Natural killer cell treated with Interleukin-12 subunit alpha and Interleukin-12 subunit beta and Interleukin-15 and Interleukin-18, amount 100 ng/mL, for 72 hours (primary cell): ENCODE data around the gene CCDC85B. TPM values are rescaled to one million over a fixed set of nuclear protein-coding genes. Genes with fewer than 3 reads are reported as not detected.
A peak's percentile ranks its signal among the peaks of the same experiment; 100 is the strongest.

ENCODE experiments used
- ATAC-seq, 2 donors: fragments of 150-1000 bp; cut with Tn5 transposase in 1 of 2; sonication (Bioruptor Pico), chemical (Tn5 transposase) in 1 of 2; 2 replicates each; pipeline ENCODE4 v1.10.0; 2021
- DNase-seq: peaks from one replicate; pipeline ENCODE4 v3.0.0; 2022; ENCODE audit warnings: low spot score
- H3K27ac Mint-ChIP-seq, 2 donors: 1 replicate in 1 of 2; 2 replicates in 1 of 2; pipeline ENCODE4 v1.8.0; 2022; ENCODE audit warnings: mixed read lengths in 2 of 2, mild to moderate bottlenecking in 1 of 2, moderate library complexity in 1 of 2
- H3K27me3 Mint-ChIP-seq, 2 donors: 1 replicate in 1 of 2; 2 replicates in 1 of 2; pipeline ENCODE4 v1.8.0; 2022; ENCODE audit warnings: mixed read lengths in 2 of 2
- H3K36me3 Mint-ChIP-seq: one replicate; pipeline ENCODE4 v1.8.0; 2022; ENCODE audit warnings: mixed read lengths
- H3K4me1 Mint-ChIP-seq, 2 donors: 1 replicate in 1 of 2; 2 replicates in 1 of 2; pipeline ENCODE4 v1.8.0; 2022; ENCODE audit warnings: low read depth in 2 of 2, mixed read lengths in 2 of 2, mild to moderate bottlenecking in 1 of 2
- H3K4me3 Mint-ChIP-seq: one replicate; pipeline ENCODE4 v1.8.0; 2022; ENCODE audit warnings: mixed read lengths
- H3K9me3 Mint-ChIP-seq: 2 replicates; pipeline ENCODE4 v1.8.0; 2022; ENCODE audit warnings: mixed read lengths
- total RNA-seq, 2 donors: library from RNA; stranded (reverse); gene quantifications; one replicate each; pipeline ENCODE4 v1.2.3, GENCODE V29; 2022

CCDC85B gene
- total RNA-seq, 2 donors from 2014 or later = 44.6 to 89.8 TPM

DNA sequence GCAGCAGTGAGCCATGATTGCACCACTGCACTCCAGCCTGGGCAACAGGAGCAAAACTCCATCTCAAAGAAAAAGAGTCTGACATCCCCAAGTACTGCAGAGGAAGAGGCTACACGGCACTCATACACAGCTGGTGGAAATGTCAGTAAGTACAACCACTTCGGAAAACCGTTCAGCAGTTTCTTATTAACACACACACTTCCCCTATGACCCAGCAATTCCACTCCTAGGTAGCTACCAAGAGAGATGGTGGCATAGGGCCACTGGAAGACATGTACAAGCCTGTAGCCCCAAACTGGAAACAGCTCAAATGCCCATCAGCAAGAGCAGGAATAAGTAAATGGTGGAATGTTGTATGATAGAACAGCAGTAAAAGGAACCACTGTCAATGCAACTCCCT, 32.1 kb downstream of the CCDC85B start:
- Mint-ChIP-seq H3K36me3 (no peaks in the 10 kb centered on the region), H3K4me1 (peaks cover 8 to 15% of the 10 kb centered on the region in 2 donors), H3K27ac (peak overlapping the region in 1 of 2 donors; percentile 29), H3K27me3 (no peaks in the 10 kb centered on the region), H3K9me3 (peaks cover 3% of the 10 kb centered on the region), H3K4me3 (no peak overlapping the region)
- DNase-seq = no peak
- ATAC-seq = no peak

DNA sequence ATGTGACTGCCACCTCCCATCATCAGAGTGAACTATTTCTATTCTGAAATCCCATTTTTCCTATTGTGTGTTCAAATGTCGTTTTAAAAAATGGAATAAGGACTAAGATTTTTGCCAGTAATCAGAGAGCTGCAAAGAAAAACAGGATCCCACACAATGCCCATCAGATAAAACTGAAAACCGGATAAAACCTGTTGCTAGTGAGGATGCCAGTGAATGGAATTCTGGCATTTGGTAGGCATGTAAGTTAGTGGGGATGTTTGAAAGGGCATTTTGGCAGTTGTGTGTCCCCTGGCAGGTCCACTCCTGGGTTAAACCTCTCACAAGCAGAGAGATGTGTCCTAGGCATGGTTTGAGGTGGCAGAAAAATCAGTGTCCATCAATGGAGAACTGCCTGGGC, 34.9 kb downstream of the CCDC85B start:
- Mint-ChIP-seq H3K4me1 (peaks cover 24 to 32% of the 10 kb centered on the region in 2 donors), H3K36me3 (no peaks in the 10 kb centered on the region), H3K27ac (no peak overlapping the region), H3K9me3 (peaks cover 3% of the 10 kb centered on the region), H3K4me3 (no peak overlapping the region), H3K27me3 (no peaks in the 10 kb centered on the region)
- no peak for DNase-seq
- no peak for ATAC-seq

DNA sequence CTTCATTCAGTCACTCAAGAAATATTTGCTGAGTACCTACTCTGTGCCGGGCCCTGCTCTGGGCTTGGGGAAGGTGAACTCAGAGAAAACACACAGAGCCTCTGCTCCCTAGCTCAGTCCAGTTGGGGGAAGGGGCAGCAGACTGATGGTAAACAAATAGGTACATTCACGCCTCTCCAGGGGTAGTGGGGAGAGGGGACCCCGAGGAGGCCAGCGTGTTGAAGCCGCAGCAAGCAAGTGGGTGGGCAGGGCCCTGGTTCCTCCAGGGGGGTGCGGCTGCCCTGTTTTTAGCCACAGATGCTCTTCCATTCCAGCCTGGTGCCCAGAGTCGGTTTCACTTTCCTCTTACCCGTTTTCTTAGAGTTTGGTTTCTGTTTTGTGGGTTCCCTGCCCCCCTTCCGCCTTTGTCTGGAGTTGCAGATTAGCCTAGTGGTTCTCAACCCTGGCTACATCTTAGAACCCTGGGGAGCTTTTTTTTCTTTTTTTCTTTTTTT, 37.5 kb downstream of the CCDC85B start:
- DNase-seq (peak; percentile 83), ATAC-seq (peak; percentile 91 to 95)
- peaks cover 31% of the 10 kb centered on the region in 2 donors for H3K4me1 Mint-ChIP-seq
- peak overlapping the region; percentile 83 to 97 for H3K27ac Mint-ChIP-seq
- H3K9me3 Mint-ChIP-seq = peaks cover 3% of the 10 kb centered on the region
- H3K4me3 Mint-ChIP-seq = peak overlapping the region; percentile 81
- no peaks in the 10 kb centered on the region for H3K27me3 Mint-ChIP-seq
- no peaks in the 10 kb centered on the region for H3K36me3 Mint-ChIP-seq

DNA sequence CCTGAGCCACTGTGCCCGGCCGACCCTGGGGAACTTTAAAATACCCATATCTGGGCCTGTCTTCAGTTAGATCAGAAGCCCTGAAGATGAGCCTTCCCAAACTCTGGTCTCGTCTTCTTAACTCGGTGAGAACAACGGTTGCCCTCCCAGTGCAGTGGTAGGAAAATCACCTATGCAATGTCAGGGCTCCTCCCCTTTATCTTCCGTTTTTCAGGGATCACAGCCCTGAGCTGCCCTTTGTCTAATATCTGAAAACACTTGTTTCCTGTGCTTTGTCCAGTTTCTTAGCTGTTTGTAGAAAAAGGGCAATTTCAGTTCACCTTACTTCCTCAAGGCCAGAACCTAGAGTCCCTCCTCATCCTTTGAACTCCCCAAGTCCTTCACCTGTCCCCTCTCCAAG, 38.2 kb downstream of the CCDC85B start:
- DNase-seq (peak; percentile 53), ATAC-seq (no peak)
- Mint-ChIP-seq H3K27me3 (no peaks in the 10 kb centered on the region), H3K4me3 (peak overlapping the region; percentile 81), H3K9me3 (peaks cover 3% of the 10 kb centered on the region), H3K27ac (peak overlapping the region; percentile 83 to 97), H3K36me3 (no peaks in the 10 kb centered on the region), H3K4me1 (peaks cover 31% of the 10 kb centered on the region in 2 donors)

DNA sequence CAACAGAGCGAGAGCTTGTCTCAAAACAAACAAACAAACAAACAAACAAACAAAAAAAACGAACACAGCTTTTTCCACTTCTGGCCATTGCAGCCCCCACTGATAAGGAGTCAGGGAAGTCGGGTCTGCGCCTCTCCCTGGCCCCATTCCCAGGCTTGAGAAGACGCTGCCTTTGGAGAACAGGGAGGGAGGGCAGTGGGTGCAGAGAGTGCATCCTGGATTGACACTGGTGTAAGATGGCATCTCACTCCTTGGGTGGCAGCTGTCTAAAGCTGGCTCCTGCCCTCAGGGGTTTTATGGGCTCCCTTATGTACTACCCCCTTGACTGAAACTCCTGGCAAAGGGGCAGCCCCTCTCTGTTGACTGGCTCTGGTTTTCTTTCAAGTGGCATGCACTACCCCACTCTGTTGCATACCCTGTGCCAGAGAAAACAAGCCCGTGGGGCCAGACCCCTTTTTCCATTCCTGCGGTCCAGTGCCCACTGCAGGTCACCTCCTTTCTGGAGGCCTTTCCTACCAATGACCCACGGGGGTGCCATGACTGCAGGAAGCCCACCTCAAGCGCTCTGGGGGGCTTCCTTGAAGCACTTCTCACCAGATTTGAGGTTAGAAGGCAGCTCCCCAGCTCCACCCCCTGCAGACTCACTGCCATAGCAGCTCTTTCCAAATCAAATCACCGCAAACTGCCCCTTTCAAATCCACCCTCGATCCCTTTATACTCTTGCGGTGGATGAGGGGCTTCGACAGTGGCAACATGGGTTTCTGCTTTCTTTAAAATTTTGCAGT, 41.5 kb downstream of the CCDC85B start:
- ATAC-seq (no peak), DNase-seq (peak; percentile 16)
- Mint-ChIP-seq H3K4me3 (no peak overlapping the region), H3K4me1 (peaks cover 29% of the 10 kb centered on the region in 2 donors), H3K36me3 (no peaks in the 10 kb centered on the region), H3K27me3 (no peaks in the 10 kb centered on the region), H3K27ac (peak overlapping the region in 1 of 2 donors; percentile 21), H3K9me3 (peaks cover 2% of the 10 kb centered on the region)

DNA sequence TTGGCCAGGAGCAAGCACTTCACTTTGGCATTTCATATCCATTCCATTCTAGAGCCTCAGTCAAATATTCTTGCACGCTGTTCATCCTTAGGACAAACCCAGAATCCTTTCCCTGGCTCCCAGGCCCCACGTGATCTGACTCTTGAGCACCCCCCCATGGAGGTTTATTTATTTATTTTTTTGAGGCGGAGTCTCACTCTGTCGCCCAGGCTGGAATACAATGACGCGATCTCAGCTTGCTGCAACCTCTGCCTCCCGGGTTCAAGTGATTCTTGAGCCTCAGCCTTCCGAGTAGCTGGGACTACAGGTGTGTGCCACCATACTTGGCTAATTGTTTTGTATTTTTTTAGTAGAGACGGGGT, 42.1 kb downstream of the CCDC85B start:
- Mint-ChIP-seq H3K27me3 (no peaks in the 10 kb centered on the region), H3K4me3 (no peak overlapping the region), H3K4me1 (peaks cover 23% of the 10 kb centered on the region in 2 donors), H3K27ac (no peak overlapping the region), H3K36me3 (no peaks in the 10 kb centered on the region), H3K9me3 (no peaks in the 10 kb centered on the region)
- ATAC-seq (no peak), DNase-seq (no peak)

DNA sequence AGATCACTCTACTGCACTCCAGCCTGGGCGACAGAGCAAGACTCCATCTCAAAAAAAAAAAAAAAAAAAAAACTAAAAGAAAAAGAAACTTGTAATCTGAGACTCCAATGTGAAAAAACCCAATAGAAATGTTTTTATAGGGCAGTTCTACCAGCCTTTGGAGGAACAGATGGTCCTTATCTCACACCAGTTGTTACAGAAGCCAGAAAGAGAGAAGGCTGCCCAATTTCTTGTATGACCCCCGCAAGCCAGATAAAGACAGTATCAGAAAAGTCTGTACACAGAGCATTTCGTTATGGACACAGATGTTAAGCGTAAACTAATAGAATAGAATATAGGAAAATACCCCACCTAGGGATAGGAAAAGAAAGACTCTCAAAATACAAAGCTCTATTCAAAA, 43.5 kb downstream of the CCDC85B start:
- peak overlapping the region in 1 of 2 donors; percentile 23 for H3K27ac Mint-ChIP-seq
- H3K36me3 Mint-ChIP-seq = no peaks in the 10 kb centered on the region
- no peaks in the 10 kb centered on the region for H3K9me3 Mint-ChIP-seq
- no peaks in the 10 kb centered on the region for H3K27me3 Mint-ChIP-seq
- ATAC-seq (no peak), DNase-seq (no peak)
- H3K4me3 Mint-ChIP-seq = no peak overlapping the region
- peaks cover 8% of the 10 kb centered on the region in 2 donors for H3K4me1 Mint-ChIP-seq

DNA sequence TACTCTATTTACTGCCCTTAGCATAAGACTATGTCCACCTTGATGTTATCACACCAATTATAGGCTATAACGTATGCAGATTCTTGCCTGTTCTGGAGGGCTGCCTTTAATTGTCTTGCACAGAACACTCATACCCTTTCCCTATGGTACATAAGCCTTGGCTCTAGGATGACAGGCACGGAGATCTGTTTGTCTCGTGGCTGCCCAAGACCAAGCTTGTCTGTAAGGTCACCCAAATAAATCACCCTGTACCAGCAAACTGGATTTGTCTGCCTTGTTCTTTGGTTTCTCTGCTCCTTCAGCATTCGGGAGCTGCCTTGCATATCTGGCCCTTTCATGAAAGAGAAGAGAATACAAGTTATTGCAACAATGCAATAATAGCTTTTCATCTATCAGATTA, 47.3 kb downstream of the CCDC85B start:
- peaks cover 6% of the 10 kb centered on the region in 2 donors for H3K4me1 Mint-ChIP-seq
- DNase-seq = no peak
- no peaks in the 10 kb centered on the region for H3K36me3 Mint-ChIP-seq
- H3K27me3 Mint-ChIP-seq = no peaks in the 10 kb centered on the region
- H3K4me3 Mint-ChIP-seq = no peak overlapping the region
- no peak overlapping the region for H3K27ac Mint-ChIP-seq
- ATAC-seq = no peak
- H3K9me3 Mint-ChIP-seq = no peaks in the 10 kb centered on the region

Other genes starting within 250 kb of the CCDC85B start
- 10 to 100 TPM; 85.2 to 96.4 TPM for gene RELA, start 227.8 kb upstream of the CCDC85B start, total RNA-seq
- gene KAT5, start 178.4 kb upstream of the CCDC85B start, total RNA-seq = 10 to 100 TPM; 77.5 to 82.9 TPM
- 100 to 1,000 TPM in 1 of 2 donors, 10 to 100 TPM in 1; 87.3 to 138 TPM for gene RNASEH2C, start 169.9 kb upstream of the CCDC85B start, total RNA-seq
- 10 to 100 TPM; 15.8 to 25.4 TPM for gene AP5B1, start 109.7 kb upstream of the CCDC85B start, total RNA-seq
- not detected for gene OVOL1, start 103.6 kb upstream of the CCDC85B start, total RNA-seq
- gene SNX32, start 56.7 kb upstream of the CCDC85B start, total RNA-seq = 1 to 10 TPM in 1 of 2 donors, under 1 TPM in 1; 0.52 to 1.0 TPM
- 1,000 to 10,000 TPM; 1,401 to 1,644 TPM for gene CFL1, start 32.5 kb upstream of the CCDC85B start, total RNA-seq
- 100 to 1,000 TPM in 1 of 2 donors, 10 to 100 TPM in 1; 85.7 to 109 TPM for gene MUS81, start 30.2 kb upstream of the CCDC85B start, total RNA-seq
- 10 to 100 TPM in 1 of 2 donors, 1 to 10 TPM in 1; 7.5 to 10.6 TPM for gene EFEMP2, start 17.9 kb upstream of the CCDC85B start, total RNA-seq
- gene CTSW, start 10.8 kb upstream of the CCDC85B start, total RNA-seq = 100 to 1,000 TPM; 124 to 886 TPM
- 100 to 1,000 TPM in 1 of 2 donors, 10 to 100 TPM in 1; 76.6 to 157 TPM for gene FIBP, start 2.2 kb upstream of the CCDC85B start, total RNA-seq
- gene FOSL1, start 9.7 kb downstream of the CCDC85B start, total RNA-seq = 10 to 100 TPM in 1 of 2 donors, 1 to 10 TPM in 1; 7.9 to 18.1 TPM
- gene C11orf68, start 28.4 kb downstream of the CCDC85B start, total RNA-seq = 10 to 100 TPM; 15.4 to 24.7 TPM
- gene DRAP1, start 28.8 kb downstream of the CCDC85B start, total RNA-seq = 10 to 100 TPM; 88.5 to 95.6 TPM
- not detected for gene TSGA10IP, start 54.8 kb downstream of the CCDC85B start, total RNA-seq
- 100 to 1,000 TPM in 1 of 2 donors, 10 to 100 TPM in 1; 72.9 to 107 TPM for gene SART1, start 71.1 kb downstream of the CCDC85B start, total RNA-seq
- gene EIF1AD, start 111.5 kb downstream of the CCDC85B start, total RNA-seq = 10 to 100 TPM; 69.6 to 82.1 TPM
- 100 to 1,000 TPM; 190 to 376 TPM for gene BANF1, start 111.8 kb downstream of the CCDC85B start, total RNA-seq
- under 1 TPM in 1 of 2 donors, not detected in 1; 0.52 TPM for gene CST6, start 121.3 kb downstream of the CCDC85B start, total RNA-seq
- gene CATSPER1, start 135.8 kb downstream of the CCDC85B start, total RNA-seq = 1 to 10 TPM; 1.5 to 8.8 TPM
- gene GAL3ST3, start 158.5 kb downstream of the CCDC85B start, total RNA-seq = not detected
- gene SF3B2, start 161.7 kb downstream of the CCDC85B start, total RNA-seq = 100 to 1,000 TPM; 227 to 286 TPM
- 10 to 100 TPM; 64.3 to 73.3 TPM for gene PACS1, start 179.6 kb downstream of the CCDC85B start, total RNA-seq